GM12801 (cell line): ENCODE measurements around the gene MYOZ3.

Source experiments
- CTCF ChIP-seq: IDR thresholded peaks from one replicate; pipeline ENCODE4 v1.5.1; 2011; ENCODE audit warnings: control low read depth; ENCODE audit not compliant: insufficient read length; ENCODE audit errors: extremely low read depth

MYOZ3 gene

GRCh38 chr5:150659360-150660107 lies 1.5 kb upstream of the MYOZ3 start:
- TF ChIP-seq CTCF = no peak

- TF ChIP-seq CTCF = no peak
Measured at GRCh38 chr5:150660108-150660831, 781 bp upstream of the MYOZ3 start.

GRCh38 chr5:150661821-150662596 lies 958 bp downstream of the MYOZ3 start:
- TF ChIP-seq CTCF = no peak

- no peak for TF ChIP-seq CTCF
Measured at GRCh38 chr5:150662731-150663516, 1.9 kb downstream of the MYOZ3 start.

- TF ChIP-seq CTCF = no peak
Measured at GRCh38 chr5:150663936-150664335, 2.9 kb downstream of the MYOZ3 start.

- TF ChIP-seq CTCF = no peak
Measured at GRCh38 chr5:150665044-150665443, 4.0 kb downstream of the MYOZ3 start.
